Glomerular endothelial cell (primary cell): ENCODE data around the gene SLC38A4. TPM values are rescaled to one million over a fixed set of nuclear protein-coding genes. Genes with fewer than 3 reads are reported as not detected.
"Not testable (repeated sequence)": the region's sequence is repeated elsewhere in the genome, so short reads cannot be mapped to it uniquely, and the experiment has no call there.

Experiments
- DNase-seq: peaks from one replicate; pipeline ENCODE4 v3.0.0-alpha.2; 2011; ENCODE audit warnings: low read depth, low spot score; ENCODE audit errors: extremely low read depth
- total RNA-seq: library from RNA; depleted of rRNA; stranded (reverse); fragments of >200 nt; gene quantifications from 2 replicates; pipeline ENCODE4 v1.2.3, GENCODE V29; 2015

The SLC38A4 gene
- total RNA-seq, 1 donor from 2014 or later, result not detected

- DNase-seq, result no peak
These were observed 45.9 kb downstream of the SLC38A4 start for GRCh38 chr12:46779879-46780278.

- no peak for DNase-seq
These were observed 46.7 kb downstream of the SLC38A4 start for GRCh38 chr12:46779063-46779462.

- DNase-seq, result no peak
These were observed 47.4 kb downstream of the SLC38A4 start for GRCh38 chr12:46778415-46778814.

GRCh38 chr12:46777587-46777986 lies 48.2 kb downstream of the SLC38A4 start:
- no peak for DNase-seq

GRCh38 chr12:46775796-46776195 lies 50.0 kb downstream of the SLC38A4 start:
- DNase-seq, result no peak

- DNase-seq, result no peak
These were observed 51.5 kb downstream of the SLC38A4 start for GRCh38 chr12:46774322-46774633.

- no peak for DNase-seq
These were observed 52.0 kb downstream of the SLC38A4 start for GRCh38 chr12:46773586-46774321.

GRCh38 chr12:46771268-46771827 lies 54.4 kb downstream of the SLC38A4 start:
- no peak for DNase-seq

GRCh38 chr12:46770501-46771183 lies 55.2 kb downstream of the SLC38A4 start:
- DNase-seq, result no peak

GRCh38 chr12:46764005-46764404 lies 61.8 kb downstream of the SLC38A4 start:
- DNase-seq, result no peak

GRCh38 chr12:46763230-46763629 lies 62.6 kb downstream of the SLC38A4 start:
- DNase-seq, result no peak

GRCh38 chr12:46754550-46754949 lies 71.2 kb downstream of the SLC38A4 start:
- no peak for DNase-seq

GRCh38 chr12:46752396-46752795 lies 73.4 kb downstream of the SLC38A4 start:
- no peak for DNase-seq

GRCh38 chr12:46751173-46751572 lies 74.6 kb downstream of the SLC38A4 start:
- no peak for DNase-seq

- no peak for DNase-seq
These were observed 76.5 kb downstream of the SLC38A4 start for GRCh38 chr12:46749322-46749721.

GRCh38 chr12:46744283-46744682 lies 81.5 kb downstream of the SLC38A4 start:
- DNase-seq, result no peak

- DNase-seq, result no peak
These were observed 82.3 kb downstream of the SLC38A4 start for GRCh38 chr12:46743456-46743855.

- DNase-seq, result not testable (repeated sequence)
These were observed 83.5 kb downstream of the SLC38A4 start for GRCh38 chr12:46742271-46742670.

GRCh38 chr12:46725332-46725731 lies 100.5 kb downstream of the SLC38A4 start:
- no peak for DNase-seq

GRCh38 chr12:46723629-46724419 lies 102.0 kb downstream of the SLC38A4 start:
- DNase-seq, result no peak

- no peak for DNase-seq
These were observed 103.2 kb downstream of the SLC38A4 start for GRCh38 chr12:46722394-46723185.
